HG03108 (cell line): Measurements from ENCODE around the gene MYEOV.

ENCODE experiments used
- ATAC-seq: cut with Tn5 transposase; IDR thresholded peaks from one replicate; pipeline ENCODE4 v1.9.1; 2021; ENCODE audit warnings: moderate library complexity; ENCODE audit not compliant: unreplicated experiment

The MYEOV gene

DNA sequence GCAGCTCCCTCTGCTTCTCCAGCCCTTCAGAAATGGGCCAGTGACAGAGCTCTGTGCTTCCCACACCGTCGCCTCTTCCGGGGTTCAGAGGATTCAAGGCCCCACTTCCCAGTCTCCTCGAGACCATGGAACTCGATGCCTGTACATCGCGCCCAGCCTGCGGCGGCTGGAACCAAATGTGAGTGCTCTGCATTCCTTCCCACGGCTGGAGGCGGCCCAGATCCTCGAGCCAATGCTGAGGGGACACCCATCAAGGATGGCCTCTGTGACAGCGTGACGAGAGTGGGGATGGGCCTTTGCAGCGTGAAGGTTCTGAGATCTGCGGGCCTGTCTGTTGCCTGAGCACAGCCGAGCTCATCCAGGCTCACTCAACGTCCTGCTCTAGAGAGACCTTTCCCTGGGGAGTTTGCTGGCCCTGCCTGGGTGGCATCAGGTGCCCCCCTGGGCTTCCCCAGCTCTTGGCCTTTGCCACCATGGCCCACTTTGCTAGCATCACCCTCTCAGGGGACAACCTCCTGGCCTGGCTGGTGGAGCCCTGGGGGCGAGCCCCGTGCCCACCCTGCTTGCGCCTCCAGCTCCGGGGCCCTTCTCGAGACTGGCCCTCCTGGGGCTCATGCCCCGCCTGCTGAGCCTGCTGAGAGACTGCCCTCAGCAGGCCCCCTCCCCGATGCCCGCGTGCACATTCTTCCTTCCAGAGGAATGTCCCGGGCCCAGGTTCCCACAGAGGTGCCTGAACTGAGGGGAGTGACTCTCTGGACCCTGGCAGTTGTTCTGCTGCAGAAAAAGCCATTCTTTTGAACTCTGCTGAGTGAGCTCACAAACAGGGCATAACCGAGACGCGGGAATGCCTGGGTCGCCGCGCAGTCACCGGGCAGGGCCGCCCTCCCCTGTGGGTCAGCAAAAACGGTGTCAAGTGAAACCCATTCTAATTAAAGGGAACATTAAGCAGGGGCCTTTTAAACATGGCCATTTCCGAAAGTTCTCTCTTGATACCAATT is 7.3 kb upstream of the MYEOV start:
- ATAC-seq: no peak

DNA sequence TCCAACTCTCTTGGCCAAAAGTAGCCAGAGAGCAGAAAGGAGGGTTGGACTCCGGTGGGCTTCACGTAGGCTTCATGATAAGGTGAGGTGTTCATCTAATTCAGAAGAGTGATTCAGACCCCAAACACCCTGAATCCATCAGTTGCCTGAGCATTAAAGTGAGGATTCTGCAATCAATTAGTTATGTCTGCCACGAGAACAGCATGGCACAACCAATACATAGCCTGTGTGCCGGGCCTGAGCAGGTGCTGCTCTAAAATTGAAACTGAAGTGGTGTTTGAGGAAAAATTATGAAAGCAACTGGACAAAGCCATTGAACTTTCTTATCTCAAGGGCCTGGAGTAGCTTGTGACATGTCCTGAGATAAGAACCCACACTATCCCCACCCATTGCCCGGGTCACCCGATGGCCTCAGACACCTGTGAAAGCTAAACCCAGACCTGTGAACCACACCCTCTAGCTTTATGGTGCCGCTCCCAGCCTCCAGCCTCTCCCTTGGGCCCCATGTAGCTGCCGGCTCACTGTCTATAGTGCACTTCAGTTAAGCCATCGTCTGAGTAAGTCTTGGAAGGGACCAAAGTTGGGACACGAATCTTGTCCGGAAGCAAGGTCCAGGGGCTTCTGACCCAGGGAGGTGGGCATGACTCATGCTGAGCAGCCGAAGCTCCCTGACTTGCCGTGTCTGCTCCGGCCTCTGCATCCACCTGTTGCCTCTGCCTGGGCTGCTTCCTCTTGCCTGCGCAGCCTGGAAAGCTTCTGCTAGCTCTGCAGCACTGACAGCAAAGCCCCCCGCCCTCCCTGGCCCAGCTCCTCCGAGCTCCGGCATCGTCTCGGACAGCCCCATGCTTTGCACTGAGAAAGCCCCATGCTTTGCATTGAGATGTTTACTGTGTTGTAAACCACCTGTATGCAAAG is 5.7 kb upstream of the MYEOV start:
- ATAC-seq: no peak

DNA sequence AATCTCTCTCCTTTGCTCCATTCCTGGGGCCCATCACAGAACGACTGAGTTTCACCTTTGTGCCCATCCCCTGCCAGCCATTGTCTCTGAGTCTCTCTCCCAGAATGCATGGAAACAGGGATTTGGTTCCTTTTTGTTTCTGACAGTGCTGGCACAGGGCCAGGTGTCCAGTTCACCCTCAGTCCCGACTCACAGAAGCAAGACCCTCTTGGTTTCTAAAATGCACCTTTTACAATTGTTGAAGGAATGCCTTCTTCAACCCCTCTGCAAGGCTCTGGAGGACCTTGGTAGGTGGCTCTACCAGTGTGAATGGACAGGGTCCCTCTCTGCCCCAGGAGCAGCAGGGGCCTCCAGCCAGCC is 5.1 kb upstream of the MYEOV start:
- no peak for ATAC-seq

DNA sequence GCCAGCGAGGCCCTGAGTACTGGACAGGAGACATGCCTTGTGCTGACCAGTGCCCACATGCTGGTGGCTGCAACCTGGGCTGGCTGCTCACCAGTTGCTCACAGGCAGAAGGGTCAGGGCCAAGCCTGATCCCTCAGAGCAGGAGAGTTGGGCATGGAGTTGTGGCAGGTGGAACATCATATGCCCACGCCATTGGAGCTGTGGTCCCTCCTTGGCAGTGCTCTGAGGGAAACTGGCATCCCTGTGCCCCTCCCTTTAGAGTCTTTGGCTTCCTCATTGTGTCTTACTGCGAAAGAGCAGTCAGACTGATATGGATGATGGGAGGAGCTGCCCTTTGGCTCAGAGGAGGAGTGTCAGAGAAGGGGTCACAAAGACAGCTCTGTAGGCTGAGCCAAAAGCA is 3.1 kb upstream of the MYEOV start:
- no peak for ATAC-seq

DNA sequence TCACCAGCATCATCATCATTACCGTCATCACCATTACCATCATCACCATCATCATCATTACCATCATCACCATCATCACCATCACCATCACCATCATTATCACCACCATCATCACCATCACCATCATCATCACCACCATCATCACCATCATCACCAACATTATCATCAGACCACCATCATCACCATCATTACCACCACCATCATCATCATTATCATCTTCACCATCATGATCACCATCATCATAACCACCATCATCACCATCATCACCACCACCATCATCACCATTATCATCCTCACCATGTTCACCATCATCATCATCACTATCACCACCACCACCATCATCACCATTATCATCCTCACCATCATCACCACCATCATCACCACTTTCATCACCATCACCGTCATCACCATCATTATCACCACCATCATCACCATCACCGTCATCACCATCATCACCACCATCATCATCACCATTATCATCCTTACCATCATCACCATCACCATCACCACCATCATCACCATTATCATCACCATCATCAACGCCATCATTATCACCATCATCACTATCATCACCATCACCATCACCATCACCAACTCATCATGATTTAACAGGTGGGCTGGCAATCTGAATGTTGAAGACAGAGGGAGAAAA is 2.4 kb upstream of the MYEOV start:
- ATAC-seq: no peak

DNA sequence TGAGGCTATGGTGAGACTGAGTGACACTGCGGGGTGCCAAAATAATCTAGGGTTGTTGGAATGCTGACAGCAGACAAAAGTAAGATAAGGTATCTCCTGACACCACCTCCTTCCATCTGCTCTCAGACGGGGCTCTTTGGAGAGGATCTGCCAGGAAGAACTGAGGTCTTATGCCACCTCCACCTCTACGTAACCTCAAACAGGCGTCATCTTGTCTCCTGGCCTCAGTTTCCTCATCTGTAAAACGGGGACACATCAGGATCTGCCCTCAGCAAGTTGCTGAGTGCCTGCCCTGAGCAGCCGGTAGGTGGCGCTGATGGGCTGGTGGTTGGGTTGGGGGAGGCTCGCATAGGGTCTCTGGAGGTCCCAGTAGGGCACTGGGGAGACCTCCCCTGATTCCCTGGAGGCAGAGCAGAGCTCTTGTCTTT is 1.7 kb upstream of the MYEOV start:
- ATAC-seq: no peak

DNA sequence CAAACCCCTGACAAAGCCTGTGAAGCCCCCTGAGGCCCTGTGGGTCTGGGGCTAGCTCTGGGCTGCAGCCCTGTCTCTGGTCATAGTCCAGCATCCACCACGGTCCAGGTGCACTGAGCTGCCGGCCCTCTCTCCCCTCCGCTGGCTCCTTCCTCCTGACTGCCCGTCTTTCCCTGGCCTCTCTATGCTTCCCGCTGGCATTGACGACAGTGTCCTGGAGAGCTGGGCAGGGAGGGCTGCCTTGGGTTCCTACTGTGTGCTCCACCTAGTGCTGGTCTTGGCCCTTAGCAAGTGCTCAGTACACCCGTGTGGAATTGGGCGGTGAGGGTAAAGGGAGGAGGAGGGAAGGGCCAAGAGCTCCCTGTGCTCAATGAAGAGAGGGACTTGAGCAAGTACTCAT is 868 bp upstream of the MYEOV start:
- no peak for ATAC-seq

DNA sequence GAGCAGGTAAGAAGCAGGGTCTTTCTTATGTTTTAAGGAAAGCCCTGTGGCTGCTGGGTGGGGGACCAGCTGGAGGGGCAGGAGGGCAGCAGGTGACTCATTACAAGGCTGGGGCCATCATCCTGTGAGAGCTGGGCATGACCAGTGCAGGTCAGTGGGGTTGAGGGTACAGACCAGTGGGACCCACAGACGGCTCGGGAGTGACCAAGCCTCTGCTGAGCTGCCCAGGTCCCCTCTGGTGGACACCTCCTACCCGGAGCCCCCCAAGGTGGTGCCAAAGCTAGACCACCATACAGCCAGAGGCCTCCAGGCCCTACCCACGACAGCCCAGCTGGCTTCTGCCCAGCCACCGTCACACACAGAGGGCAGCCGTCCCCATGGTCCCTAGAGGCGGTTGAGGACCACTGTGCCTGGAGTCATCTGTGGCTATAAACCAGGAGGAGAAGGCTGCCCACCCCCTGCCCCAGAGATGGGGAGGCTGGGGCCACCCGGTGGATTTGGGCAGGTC is 670 bp downstream of the MYEOV start:
- ATAC-seq: no peak

DNA sequence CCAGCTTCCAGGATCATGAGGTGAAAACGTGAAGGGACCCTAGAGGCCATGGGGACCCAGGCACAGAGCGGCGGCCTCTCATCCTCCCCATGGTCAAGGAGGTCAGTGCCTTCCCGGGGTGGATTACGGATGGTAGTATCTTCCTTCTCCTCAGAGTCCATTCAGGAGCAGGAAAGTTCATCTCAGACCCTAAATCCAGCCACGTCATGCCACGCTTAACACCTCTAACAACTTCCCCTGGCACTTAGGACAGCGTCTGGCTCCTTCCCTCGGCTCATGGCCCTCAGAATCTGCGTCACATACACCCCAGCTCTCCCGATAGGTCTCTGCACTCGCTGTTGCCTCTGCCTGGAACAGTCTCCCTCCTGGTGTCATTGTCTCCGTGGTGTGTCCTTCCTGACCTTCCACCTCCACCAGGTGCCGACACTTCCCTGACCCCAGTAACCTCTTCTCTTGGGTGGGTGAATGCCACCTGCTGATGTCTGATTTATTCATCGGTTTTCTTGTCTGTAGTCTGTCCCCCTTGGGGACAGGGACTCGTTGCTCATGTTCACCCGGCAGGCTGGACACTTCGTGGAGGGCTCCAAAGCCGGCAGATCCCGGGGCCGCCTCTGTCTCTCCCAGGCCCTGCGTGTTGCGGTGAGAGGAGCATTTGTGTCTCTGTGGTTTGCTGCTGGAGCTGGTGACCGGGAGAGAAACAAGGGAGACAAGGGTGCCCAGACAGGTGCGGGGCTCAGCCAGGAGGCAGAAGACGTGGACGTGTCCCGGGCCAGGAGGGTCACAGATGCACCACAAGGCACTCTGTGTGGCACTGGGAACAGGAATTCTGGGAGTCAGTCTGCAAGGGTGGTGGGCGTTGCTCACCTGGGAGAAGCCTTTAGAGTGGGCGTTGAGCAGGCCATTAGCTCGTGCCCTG is 1.4 kb downstream of the MYEOV start:
- ATAC-seq: no peak

DNA sequence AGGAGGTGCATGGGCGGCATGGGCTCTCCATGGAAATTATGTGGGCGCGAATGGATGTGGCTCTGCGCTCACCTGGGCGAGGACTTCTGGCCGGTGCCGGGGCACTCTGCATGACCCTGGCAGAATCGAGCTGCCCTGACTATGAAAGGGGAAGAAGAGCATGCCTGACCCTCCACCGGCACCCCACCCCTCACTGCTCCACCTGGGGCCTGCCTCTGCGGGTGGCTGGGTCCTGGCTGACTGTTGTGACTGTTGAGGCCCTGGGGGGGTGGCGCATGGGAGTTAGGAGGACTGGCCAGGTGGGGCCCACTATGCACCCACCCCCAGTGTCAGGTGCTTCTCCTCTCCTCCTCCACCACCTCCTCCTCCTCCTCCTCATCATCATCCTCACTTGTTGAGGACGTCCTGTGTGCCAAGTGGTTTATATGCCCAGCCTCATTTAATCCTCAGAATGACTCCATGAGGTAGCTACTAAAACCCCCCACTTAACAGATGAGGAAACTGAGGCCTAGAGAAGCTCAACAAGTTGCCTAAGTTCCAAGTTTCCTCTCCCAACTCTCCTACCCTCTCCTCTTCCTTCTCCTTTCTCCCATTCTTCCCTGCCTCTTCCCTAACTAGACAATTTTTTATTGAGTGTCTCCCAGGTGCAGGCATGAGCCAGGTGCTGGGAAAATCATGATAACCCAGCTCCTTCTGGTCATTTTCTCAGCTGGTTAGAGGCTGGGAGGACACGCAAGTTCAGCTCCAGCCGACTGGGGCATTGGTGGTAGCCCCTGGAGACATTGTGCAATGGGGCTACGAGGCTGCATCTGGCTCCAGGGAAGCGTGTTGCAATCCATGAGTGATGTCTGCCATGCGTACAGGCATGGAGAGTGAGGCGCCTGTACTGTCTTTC is 2.3 kb downstream of the MYEOV start:
- ATAC-seq: no peak

DNA sequence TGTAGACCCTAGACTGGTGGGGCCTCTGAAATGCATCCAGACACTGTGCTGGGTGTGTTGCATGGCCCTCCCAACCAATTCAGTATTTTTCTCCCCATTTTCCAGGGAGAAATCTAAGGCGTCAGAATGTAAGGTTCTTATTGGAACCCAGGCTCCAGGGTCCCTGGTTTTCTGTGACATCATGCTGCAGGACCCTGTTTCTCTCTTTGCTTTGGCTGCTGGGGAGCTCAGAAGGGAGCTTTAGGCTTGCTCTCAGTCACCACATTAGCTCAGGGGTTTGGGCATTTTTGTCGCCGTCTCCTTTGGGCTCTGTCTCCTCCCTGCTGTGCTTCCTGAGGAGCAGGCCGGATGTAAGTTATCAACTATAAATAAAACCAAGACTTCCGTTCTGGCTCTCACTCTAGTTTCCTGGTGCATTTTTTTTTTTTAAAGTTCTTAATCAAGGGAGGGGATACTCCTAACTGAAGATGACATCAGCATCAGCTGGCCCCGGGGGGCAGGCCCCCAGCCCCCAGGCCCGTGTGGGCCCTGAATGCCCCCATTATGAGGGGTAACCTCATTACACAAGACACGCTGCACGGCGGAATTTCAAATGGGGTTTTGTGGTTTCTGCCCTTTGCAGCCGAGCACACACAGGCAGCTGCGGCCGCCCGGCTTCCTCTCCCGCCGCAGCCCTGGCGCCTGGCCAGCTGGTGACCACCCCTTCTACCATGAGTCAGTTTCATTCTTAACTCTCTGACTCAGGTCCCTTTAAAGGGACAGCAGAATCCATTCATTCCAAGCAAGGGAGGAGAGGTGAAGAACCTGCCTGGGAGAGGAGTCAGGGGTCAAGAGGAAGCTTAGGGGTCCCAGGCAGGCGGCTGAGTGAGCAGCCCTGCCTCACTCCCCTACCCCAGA is 3.2 kb downstream of the MYEOV start:
- peak; percentile 55 for ATAC-seq

DNA sequence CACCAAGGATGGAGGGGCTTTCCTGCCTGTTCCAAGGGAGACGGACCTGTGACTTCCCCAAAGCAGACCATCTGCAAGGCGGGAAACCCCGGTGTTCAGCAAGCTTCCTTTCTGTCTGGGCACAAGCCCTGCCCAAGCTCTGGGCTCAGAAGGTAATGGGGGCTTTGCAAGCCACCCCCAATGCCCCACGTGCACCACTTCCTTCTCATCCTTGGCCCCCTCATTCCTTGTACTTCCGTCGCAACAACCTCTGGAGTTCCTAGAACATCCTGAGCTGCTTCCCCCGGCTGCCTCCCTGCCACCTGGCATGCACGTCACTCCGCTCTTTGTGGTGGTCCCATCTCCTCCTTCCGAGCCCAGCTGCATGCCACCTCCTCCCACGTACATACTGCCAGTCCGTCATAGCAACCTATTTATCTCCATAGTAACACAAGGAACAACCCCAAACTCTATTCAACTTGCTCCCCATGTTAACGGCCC is 3.9 kb downstream of the MYEOV start:
- peak; percentile 16 for ATAC-seq

DNA sequence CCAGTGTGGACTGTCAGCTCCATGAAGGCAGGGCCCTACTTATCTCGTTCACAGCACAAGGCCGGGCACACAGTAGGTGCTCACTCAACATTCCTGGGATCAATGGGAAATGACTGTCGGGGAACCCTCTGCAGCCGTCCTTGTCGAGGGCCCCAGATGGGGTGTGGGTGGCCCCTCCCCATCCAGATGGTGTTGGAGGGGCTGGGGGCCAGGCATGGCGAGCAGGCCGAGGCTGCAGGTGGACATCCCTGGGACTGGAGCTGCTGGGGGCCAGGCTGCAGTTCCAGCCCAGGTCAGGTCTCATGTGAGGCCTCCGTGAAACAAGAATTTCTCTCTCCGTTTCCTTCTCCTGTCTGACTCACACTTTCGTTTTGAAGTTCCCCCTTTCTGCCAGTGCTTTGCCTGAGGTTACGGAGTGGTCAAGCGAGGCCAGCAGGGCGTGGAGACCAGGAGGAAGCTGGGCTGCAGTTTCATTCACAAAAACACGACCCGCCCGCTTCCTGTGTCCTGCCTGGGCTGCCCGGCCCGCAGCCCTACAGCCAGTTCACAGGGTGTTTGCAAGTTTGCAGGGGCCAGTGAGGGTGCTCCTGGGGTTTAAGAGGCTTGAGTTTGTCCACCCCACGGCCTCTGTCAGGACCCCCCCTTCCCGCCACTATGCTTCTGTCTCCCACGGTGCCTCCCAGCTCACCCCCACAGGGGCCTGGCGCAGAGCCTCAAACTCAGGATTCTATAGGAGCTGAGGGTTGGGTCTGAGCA is 4.5 kb downstream of the MYEOV start:
- ATAC-seq: peak; percentile 42

DNA sequence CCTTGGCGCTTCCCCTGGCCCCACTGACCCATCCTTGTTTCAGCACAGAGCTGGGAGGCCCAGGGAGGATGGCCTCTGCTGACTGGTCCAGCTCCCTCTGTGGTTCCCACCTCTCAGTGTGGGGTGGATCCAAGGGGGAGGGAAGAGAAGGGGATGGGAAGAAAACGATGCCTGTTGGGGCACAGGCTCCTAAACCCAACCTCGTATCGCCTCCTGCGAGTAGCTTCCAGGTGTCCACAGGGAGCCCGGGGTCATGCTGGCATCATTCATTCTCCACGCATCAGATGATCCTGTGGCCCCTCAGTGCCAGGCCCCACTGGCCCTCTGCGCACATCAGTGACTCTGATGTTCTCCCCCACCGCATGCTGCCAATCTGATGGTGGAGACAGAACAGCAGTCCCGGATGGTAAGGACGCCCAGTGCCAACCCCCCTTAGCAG is 5.1 kb downstream of the MYEOV start:
- no peak for ATAC-seq

DNA sequence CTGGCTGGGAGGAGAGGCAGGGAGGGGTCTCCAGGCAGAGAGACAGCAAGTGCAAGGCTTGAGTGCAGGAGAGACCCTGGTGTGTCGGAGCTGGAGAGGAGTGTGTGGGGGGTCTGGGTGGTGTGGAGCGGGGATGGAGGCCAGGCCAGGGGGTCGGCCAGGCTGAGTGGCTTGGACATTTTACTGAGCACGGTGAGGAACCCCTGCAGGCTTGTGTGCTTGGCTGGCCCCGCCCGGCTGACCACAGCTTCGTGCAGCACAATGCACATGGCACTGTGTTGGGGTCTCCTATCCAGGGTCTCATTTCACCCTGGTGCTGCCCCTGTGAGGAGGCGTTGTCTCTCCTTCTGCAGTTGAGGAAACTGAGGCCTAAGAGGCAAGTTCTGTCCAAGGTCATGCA is 5.6 kb downstream of the MYEOV start:
- no peak for ATAC-seq

DNA sequence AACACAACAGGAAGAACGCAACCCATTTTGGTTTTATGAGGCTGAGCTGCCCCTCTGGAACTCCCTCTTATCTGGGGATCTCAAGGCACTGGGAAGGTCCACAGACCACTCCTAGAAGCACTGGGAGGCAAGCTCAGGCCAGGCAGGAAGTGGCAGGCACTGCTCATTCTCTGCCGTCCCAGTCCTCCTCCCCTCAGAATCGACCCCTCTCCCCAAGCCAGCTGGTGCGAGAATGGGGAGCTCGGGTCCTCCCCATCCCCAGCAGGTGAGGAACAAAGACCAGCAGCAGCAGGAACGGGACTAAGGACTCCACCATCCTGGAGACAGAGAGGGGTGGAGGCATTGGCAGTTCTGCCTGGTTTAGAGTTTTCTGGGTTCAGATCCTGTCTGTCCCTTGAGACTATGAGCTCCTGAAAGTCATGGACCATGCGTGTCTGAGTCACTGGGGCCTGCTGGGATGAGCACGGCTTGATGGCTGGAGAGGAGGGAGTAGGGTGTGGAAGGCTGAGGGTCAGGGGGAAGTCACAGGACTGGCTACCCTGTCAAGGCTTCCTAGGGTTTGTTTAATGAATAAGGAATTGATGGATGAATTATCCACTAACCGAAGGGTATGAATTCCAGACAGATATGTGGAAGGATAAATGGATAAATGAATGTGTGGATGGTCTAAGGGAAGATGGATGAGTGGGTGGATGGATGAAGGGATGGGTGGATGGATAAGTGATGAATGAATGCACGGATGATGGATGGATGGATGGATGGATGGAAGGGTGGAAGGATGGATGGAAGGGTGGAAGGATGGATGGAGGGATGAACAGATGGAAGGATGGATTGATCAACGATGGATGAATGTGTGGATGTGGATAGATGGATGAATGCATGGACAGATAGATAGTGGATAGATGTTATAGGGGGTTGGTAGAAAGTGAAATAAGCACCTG is 6.4 kb downstream of the MYEOV start:
- no peak for ATAC-seq
